Tongue (tissue), 2 donors: ENCODE data around the gene NPIPB2. TPM values are rescaled to one million over a fixed set of nuclear protein-coding genes. Genes with fewer than 3 reads are reported as not detected.
"Not testable (repeated sequence)": the region's sequence is repeated elsewhere in the genome, so short reads cannot be mapped to it uniquely, and the experiment has no call there.

Source experiments
- DNase-seq: peaks from one replicate; pipeline ENCODE4 v3.0.0-alpha.2; 2015
- total RNA-seq: library from RNA; depleted of rRNA; stranded (reverse); fragments of >200 nt; gene quantifications from one replicate; pipeline ENCODE4 v1.2.3, GENCODE V29; 2014

Gene NPIPB2
- 7.0 TPM for total RNA-seq

- DNase-seq, result not testable (repeated sequence)
Observed at GRCh38 chr16:11941945-11942344, at the start of gene NPIPB2. Gene NPIPB2 (minus strand): TSS chr16:11942045. CDS start chr16:11942045, 0 bp downstream.

- DNase-seq, result no peak
Observed at GRCh38 chr16:11990702-11991390, 49.0 kb upstream of the NPIPB2 start.

- no peak for DNase-seq
Observed at GRCh38 chr16:11988258-11988978, 46.6 kb upstream of the NPIPB2 start.

GRCh38 chr16:11986521-11987057 is 44.7 kb upstream of the NPIPB2 start:
- DNase-seq, result no peak

GRCh38 chr16:11985250-11985649 is 43.4 kb upstream of the NPIPB2 start:
- no peak for DNase-seq

GRCh38 chr16:11980136-11980844 is 38.4 kb upstream of the NPIPB2 start:
- no peak for DNase-seq

- no peak for DNase-seq
Observed at GRCh38 chr16:11979013-11979672, 37.3 kb upstream of the NPIPB2 start.

GRCh38 chr16:11978080-11978479 is 36.2 kb upstream of the NPIPB2 start:
- DNase-seq, result no peak

- DNase-seq, result peak; percentile 19
Observed at GRCh38 chr16:11977376-11978041, 35.7 kb upstream of the NPIPB2 start.

DNA sequence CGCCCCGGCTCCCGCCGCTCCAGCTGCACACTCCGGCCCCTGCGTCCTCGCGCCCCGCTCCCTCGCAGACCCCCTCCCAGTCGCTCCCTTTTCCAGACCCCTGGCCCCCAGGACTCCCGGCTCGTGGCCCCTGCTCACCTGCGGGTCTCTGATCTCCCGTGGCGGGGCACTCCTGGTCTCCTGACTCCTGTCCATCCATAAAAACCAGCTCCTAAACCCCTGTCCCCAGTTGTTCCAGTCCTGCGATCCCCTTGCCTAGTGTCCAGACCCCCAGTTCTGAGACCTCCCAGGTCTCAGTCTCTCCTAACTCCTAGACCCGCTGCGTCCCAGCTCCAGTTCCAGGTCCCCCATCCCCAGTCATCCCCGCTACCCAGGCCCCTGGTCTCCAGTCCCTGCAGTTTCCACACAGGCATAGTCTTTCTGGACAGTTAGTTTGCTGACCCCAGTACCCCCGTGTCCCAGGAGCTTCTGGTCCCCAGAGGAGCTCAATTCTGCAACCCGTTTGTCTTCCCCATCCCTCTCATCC is 35.1 kb upstream of the NPIPB2 start:
- DNase-seq, result no peak

GRCh38 chr16:11973070-11973469 is 31.2 kb upstream of the NPIPB2 start:
- no peak for DNase-seq

DNA sequence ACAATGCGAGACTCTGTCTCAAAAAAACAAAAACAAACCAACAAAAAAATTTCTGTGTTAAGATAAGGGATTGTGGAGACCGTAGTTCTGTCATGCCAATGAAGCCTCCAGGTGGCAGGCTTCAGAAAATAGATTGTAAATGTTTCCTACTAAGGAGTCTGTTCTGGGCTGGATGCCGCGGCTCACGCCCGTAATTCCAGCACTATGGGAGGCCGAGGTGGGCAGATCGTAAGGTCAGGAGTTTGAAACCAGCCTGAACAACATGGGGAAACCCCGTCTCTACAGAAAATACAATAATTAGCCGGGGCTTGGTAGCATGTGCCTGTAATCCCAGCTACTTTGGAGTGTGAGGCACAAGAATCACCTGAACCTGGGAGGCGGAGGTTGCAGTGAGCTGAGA is 30.3 kb upstream of the NPIPB2 start:
- no peak for DNase-seq

- not testable (repeated sequence) for DNase-seq
Observed at GRCh38 chr16:11970292-11970691, 28.4 kb upstream of the NPIPB2 start.

DNA sequence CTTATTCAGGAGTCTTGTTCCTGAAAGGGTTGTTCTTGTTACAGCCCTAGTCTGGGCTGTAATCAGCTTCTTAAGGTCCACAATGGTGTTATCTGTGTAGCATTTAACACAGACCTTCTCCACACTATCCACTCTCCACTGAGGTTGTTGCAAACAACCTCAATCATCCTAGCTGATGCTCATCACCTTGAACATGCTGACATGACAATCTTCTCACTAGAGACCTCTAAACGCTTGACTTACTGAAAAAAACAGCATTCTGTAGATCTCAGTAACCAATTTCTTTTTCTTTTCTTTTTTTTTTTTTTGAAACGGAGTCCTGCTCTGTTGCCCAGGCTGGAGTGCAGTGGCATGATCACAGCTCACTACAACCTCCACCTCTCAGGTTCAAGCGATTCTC is 26.7 kb upstream of the NPIPB2 start:
- no peak for DNase-seq

DNA sequence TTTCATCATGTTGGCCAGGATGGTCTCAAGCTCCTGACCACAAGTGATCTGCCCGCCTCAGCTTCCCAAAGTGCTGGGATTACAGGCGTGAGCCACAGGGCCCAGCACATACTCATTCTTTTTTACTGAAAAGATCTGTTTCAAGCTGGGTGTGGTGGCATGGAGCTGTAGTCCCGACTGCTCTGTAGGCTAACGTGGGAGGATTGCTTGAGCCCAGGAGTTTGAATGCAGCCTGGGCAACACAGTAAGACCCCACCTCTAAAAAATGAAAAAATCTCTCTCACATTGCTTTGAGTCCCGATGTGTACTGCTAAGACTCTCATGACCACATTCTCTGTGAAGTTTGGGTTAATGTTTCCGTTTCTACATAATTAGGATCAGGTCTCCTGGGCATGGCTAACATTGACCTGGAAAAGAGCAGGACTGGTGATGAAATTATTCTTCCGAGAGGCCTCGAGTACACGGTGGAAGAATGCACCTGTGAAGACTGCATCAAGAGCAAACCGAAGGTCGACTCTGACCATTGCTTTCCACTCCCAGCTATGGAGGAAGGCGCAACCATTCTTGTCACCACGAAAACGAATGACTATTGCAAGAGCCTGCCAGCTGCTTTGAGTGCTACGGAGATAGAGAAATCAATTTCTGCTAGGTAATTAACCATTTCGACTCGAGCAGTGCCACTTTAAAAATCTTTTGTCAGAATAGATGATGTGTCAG is 25.5 kb upstream of the NPIPB2 start:
- no peak for DNase-seq

GRCh38 chr16:11966173-11966572 is 24.3 kb upstream of the NPIPB2 start:
- DNase-seq, result no peak

- no peak for DNase-seq
Observed at GRCh38 chr16:11964761-11965551, 23.1 kb upstream of the NPIPB2 start, which contains the start of gene TNFRSF17. Gene TNFRSF17 (plus strand): TSS chr16:11965210. CDS start chr16:11965325, 115 bp downstream.

GRCh38 chr16:11963706-11964105 is 21.9 kb upstream of the NPIPB2 start:
- no peak for DNase-seq

DNA sequence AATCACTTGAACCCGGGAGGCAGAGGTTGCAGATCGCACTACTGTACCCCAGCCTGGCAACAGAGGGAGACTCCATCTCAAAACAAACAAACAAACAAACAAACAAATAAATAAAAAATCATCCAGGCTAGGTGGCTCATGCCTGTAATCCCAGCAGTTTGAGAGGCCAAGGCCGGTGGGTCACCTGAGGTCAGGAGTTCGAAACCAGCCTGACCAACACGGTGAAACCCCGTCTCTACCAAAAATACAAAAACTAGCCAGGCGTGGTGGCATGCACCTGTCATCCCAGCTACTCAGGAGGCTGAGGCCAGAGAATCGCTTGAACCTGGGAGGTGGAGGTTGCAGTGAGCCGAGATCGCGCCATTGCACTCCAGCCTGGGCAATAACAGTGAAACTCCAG is 21.1 kb upstream of the NPIPB2 start:
- not testable (repeated sequence) for DNase-seq

GRCh38 chr16:11962457-11962856 is 20.6 kb upstream of the NPIPB2 start:
- DNase-seq, result not testable (repeated sequence)
